K562 (cell line): ENCODE data around the gene MIXL1. TPM values are rescaled to one million over a fixed set of nuclear protein-coding genes. Genes with fewer than 3 reads are reported as not detected.

Experiments used
- ATAC-seq: fragments of 200-7000 bp; cut with Tn5 transposase; 3 replicates; pipeline ENCODE4 v1.9.1; 2020; ENCODE audit warnings: moderate library complexity
- BruUV-seq: library from RNA; stranded (reverse); fragments of 400-500 nt; replicated peaks from 2 replicates; lab custom pipeline; 2021; lab: Mats Ljungman, UMichigan
- CTCF ChIA-PET: fragments of 300-600 bp; formaldehyde crosslinking; extraction: SDS; loops from one replicate; lab custom pipeline; 2021; ENCODE audit warnings: low intra/inter-chr PET ratio; lab: Yijun Ruan, JAX
- POLR2A ChIA-PET: fragments of 300-600, 350-650 bp; sonication (Branson Sonifier 250); formaldehyde crosslinking; extraction: SDS; loops from one replicate; lab custom pipeline; 2021; ENCODE audit warnings: antibody characterized with exemption, inconsistent platforms; lab: Yijun Ruan, JAX
- DNase-seq, 4 experiments: peaks; one replicate each; pipeline versions ENCODE4 v3.0.0 to v3.0.0-alpha.2; 2011 to 2018; ENCODE audit warnings: low spot score in 3 of 4, mixed read lengths in 3 of 4; ENCODE audit errors: extremely low read depth in 1 of 4
- FAIRE-seq: peaks from 2 replicates; lab custom pipeline; 2011; peaks lifted over from hg19 to GRCh38; lab: Jason Lieb, UNC
- H2AFZ ChIP-seq: 2 replicates; pipeline ENCODE4 v1.6.0; 2011; ENCODE audit warnings: low read depth, low read length, control low read depth, inconsistent platforms
- H3K27ac ChIP-seq: fragments of 200-600 bp; 3 replicates; pipeline ENCODE4 v1.8.0; 2011; ENCODE audit warnings: low read depth, mild to moderate bottlenecking, control low read depth, inconsistent platforms, low read length, moderate library complexity, mixed read lengths; ENCODE audit errors: extremely low read depth
- H3K27me3 ChIP-seq, 2 experiments: fragments of 300-600 bp in 1 of 2; 2 replicates in 1 of 2; 3 replicates in 1 of 2; pipeline versions ENCODE4 v1.6.0 to v1.8.0; 2011; ENCODE audit warnings: inconsistent platforms in 2 of 2, low read length in 2 of 2, mild to moderate bottlenecking in 1 of 2, mixed read lengths in 1 of 2, moderate library complexity in 1 of 2; ENCODE audit not compliant: control insufficient read depth in 2 of 2, insufficient read depth in 2 of 2
- H3K36me3 ChIP-seq: fragments of 300-600 bp; 3 replicates; pipeline ENCODE4 v1.8.0; 2011; ENCODE audit warnings: mild to moderate bottlenecking, low read length, inconsistent platforms; ENCODE audit not compliant: control insufficient read depth, insufficient read depth
- H3K4me1 ChIP-seq, 2 experiments: fragments of 200-600 bp in 1 of 2; replicated peaks in 1 of 2; 2 replicates in 1 of 2; 3 replicates in 1 of 2; pipeline versions ENCODE4 v1.5.1 to v1.8.0; 2011; ENCODE audit warnings: inconsistent platforms in 2 of 2, low read length in 2 of 2, mild to moderate bottlenecking in 1 of 2, mixed read lengths in 1 of 2, moderate library complexity in 1 of 2; ENCODE audit not compliant: control insufficient read depth in 2 of 2, insufficient read depth in 2 of 2
- H3K4me2 ChIP-seq: 2 replicates; pipeline ENCODE4 v1.6.1; 2011; ENCODE audit warnings: low read length, control low read depth, inconsistent platforms, mixed read lengths; ENCODE audit not compliant: insufficient read depth
- H3K4me3 ChIP-seq: fragments of 200-600 bp; sonication (generic), shearing (Covaris generic); 2 replicates; pipeline ENCODE4 v1.5.1; 2016; ENCODE audit warnings: control low read depth, inconsistent platforms
- H3K79me2 ChIP-seq: fragments of 200-600 bp; 3 replicates; pipeline ENCODE4 v1.8.0; 2011; ENCODE audit warnings: low read length, inconsistent platforms; ENCODE audit not compliant: control insufficient read depth, insufficient read depth
- H3K9ac ChIP-seq, 2 experiments: 2 replicates each; pipeline versions ENCODE4 v1.6.0 to v1.6.1; 2011; ENCODE audit warnings: low read depth in 2 of 2, low read length in 2 of 2, control low read depth in 1 of 2, inconsistent platforms in 1 of 2, mild to moderate bottlenecking in 1 of 2, mixed read lengths in 1 of 2; ENCODE audit not compliant: insufficient read depth in 1 of 2
- H3K9me1 ChIP-seq: one replicate; pipeline ENCODE4 v1.6.0; 2011; ENCODE audit warnings: inconsistent platforms, mild to moderate bottlenecking, low read length, moderate library complexity; ENCODE audit not compliant: control insufficient read depth, insufficient read depth
- H3K9me3 ChIP-seq: replicated peaks from 2 replicates; pipeline ENCODE4 v1.5.1; 2011; ENCODE audit warnings: low read depth, low read length, inconsistent platforms; ENCODE audit not compliant: control insufficient read depth, insufficient read depth
- H4K20me1 ChIP-seq: replicated peaks from 2 replicates; pipeline ENCODE4 v1.6.1; 2011; ENCODE audit warnings: low read length, inconsistent platforms, mixed read lengths; ENCODE audit not compliant: control insufficient read depth, insufficient read depth
- BCOR ChIP-seq: fragments of 450-650 bp; IDR thresholded peaks from 2 replicates; pipeline ENCODE4 v1.6.1; 2016
- EWSR1 ChIP-seq: fragments of 450-650 bp; IDR thresholded peaks from 2 replicates; pipeline ENCODE4 v1.6.1; 2018; ENCODE audit warnings: borderline replicate concordance, mild to moderate bottlenecking, low read depth, moderate library complexity; ENCODE audit not compliant: partially characterized antibody
- FOXM1 ChIP-seq, 2 experiments: fragments of 450-650 bp in 1 of 2; sonication (generic) in 1 of 2; formaldehyde crosslinking in 1 of 2; IDR thresholded peaks; 2 replicates each; pipeline versions ENCODE4 v1.6.1 to v1.9.0; 2017 to 2022; ENCODE audit warnings: low read depth in 2 of 2, mild to moderate bottlenecking in 2 of 2, missing genetic modification reagents in 1 of 2, moderate library complexity in 1 of 2
- NFATC3 ChIP-seq: fragments of 450-650 bp; IDR thresholded peaks from 2 replicates; pipeline ENCODE4 v1.6.1; 2017; ENCODE audit warnings: mild to moderate bottlenecking
- PHB ChIP-seq: fragments of 250-450 bp; sonication (Bioruptor Pico); IDR thresholded peaks from 2 replicates; pipeline ENCODE4 v1.5.0; 2021
- RBBP5 ChIP-seq: fragments of 200-600 bp; sonication (generic); IDR thresholded peaks from 2 replicates; pipeline ENCODE4 v1.6.1; 2012; ENCODE audit warnings: borderline replicate concordance, mild to moderate bottlenecking, low read length, control low read depth, inconsistent platforms; ENCODE audit not compliant: insufficient read depth, poor library complexity, severe bottlenecking
- SETDB1 ChIP-seq: IDR thresholded peaks from one replicate; pipeline ENCODE4 v1.6.1; 2012; ENCODE audit warnings: low read length, control low read depth, inconsistent platforms
- SMARCE1 ChIP-seq: fragments of 450-650 bp; IDR thresholded peaks from 2 replicates; pipeline ENCODE4 v1.7.1; 2016; ENCODE audit warnings: mild to moderate bottlenecking
- SRF ChIP-seq, 2 experiments: fragments of 250-450, 450-650 bp in 1 of 2; sonication (Bioruptor Pico) in 1 of 2; sonication (generic) in 1 of 2; formaldehyde crosslinking; IDR thresholded peaks; 2 replicates each; pipeline versions ENCODE4 v1.5.0 to v1.5.1; 2020 to 2022; ENCODE audit warnings: mild to moderate bottlenecking in 1 of 2, missing genetic modification reagents in 1 of 2
- TEAD4 ChIP-seq, 2 experiments: sonication (generic) in 1 of 2; formaldehyde crosslinking in 1 of 2; IDR thresholded peaks; 2 replicates each; pipeline versions ENCODE4 v1.6.1 to v1.8.0; 2012 to 2022; ENCODE audit warnings: borderline replicate concordance in 1 of 2, inconsistent platforms in 1 of 2, low read length in 1 of 2, mild to moderate bottlenecking in 1 of 2, missing genetic modification reagents in 1 of 2
- ZHX1 ChIP-seq: fragments of 150-350 bp; conservative IDR thresholded peaks from 2 replicates; pipeline ENCODE4 v1.6.1; 2014; ENCODE audit warnings: low read length
- ZNF395 ChIP-seq: fragments of 200-800 bp; sonication (Bioruptor generic); IDR thresholded peaks from 2 replicates; pipeline ENCODE4 v1.6.1; 2017; ENCODE audit warnings: missing genetic modification characterization, missing compliant biosample characterization
- ZNF444 ChIP-seq: fragments of 250-450 bp; sonication (Bioruptor Pico); IDR thresholded peaks from 2 replicates; pipeline ENCODE4 v1.4.0; 2020; ENCODE audit warnings: mild to moderate bottlenecking, moderate library complexity
- ZNF696 ChIP-seq: fragments of 250-450 bp; sonication (Bioruptor Pico); conservative IDR thresholded peaks from 2 replicates; pipeline ENCODE4 v1.4.0; 2020; ENCODE audit warnings: mild to moderate bottlenecking, moderate library complexity
- WGBS: fragments of 100-300 bp; shearing (Covaris generic); methylation state at CpG from one replicate; pipeline ENCODE4 v1.1.6; 2016; ENCODE audit warnings: low coverage, mixed read lengths; ENCODE audit not compliant: insufficient coverage; ENCODE audit errors: missing lambda C conversion rate; 5-methylcytosine and 5-hydroxymethylcytosine counted together
- in situ Hi-C: fragments of 300-500 bp; cut with MboI; formaldehyde crosslinking; loops from 4 replicates; pipeline ENCODE4 v1.15.0; 2018; ENCODE audit warnings: inconsistent platforms, mixed read lengths
- intact Hi-C: fragments of 100-400 bp; cut with micrococcal nuclease; formaldehyde crosslinking; loops from 2 replicates; pipeline ENCODE4 v1.14.2; 2022
- polyA plus RNA-seq, 8 experiments: library from polyadenylated mRNA; depleted of rRNA in 4 of 8; stranded (reverse) in 5 of 8; unstranded in 3 of 8; fragments of >200 nt; fragmentation: Nextera tagmentation in 2 of 8; fragmentation: Illumina TruSeq in 1 of 8; extraction: Ambion mirVana in 2 of 8; extraction: Trizol in 1 of 8; gene quantifications; 2 replicates each; pipeline versions ENCODE4 v1.2.1 to v1.2.3, GENCODE V29; 2011 to 2014; ENCODE audit warnings: inconsistent platforms in 1 of 8, missing spikeins in 1 of 8
- total RNA-seq, 7 experiments: library from RNA; depleted of rRNA in 6 of 7; stranded (reverse); fragments of >200 nt in 6 of 7; fragmentation: Illumina TruSeq in 2 of 7; extraction: Trizol in 2 of 7; gene quantifications; 2 replicates each; pipeline versions ENCODE4 v1.2.1 to v1.2.3, GENCODE V29; 2011 to 2021; ENCODE audit warnings: low replicate concordance in 1 of 7

The MIXL1 gene
- total and polyA plus RNA-seq, 9 of the 15 experiments (the other 6 are each of a cell fraction or from before 2014, with no cell fraction given): not detected

GRCh38 chr1:226248796-226249195, 25.3 kb downstream of the MIXL1 start:
- Histone ChIP-seq H3K36me3 (peaks cover 56% of the 10 kb centered on the region), H3K9ac (no peak overlapping the region), H3K4me3 (no peak overlapping the region), H3K27ac (no peak overlapping the region), H3K79me2 (no peaks in the 10 kb centered on the region), H4K20me1 (no peaks in the 10 kb centered on the region), H3K9me1 (no peaks in the 10 kb centered on the region), H3K4me1 (no peaks in the 10 kb centered on the region), H3K4me2 (no peak overlapping the region), H3K9me3 (no peaks in the 10 kb centered on the region), H3K27me3 (no peaks in the 10 kb centered on the region), H2AFZ (no peak overlapping the region)
- in situ Hi-C loops: no loop called here
- no peak for ATAC-seq
- no peak for DNase-seq
- no TSS peak for BruUV-seq
- FAIRE-seq: no peak
- TF ChIP-seq SMARCE1 (no peak), ZNF696 (CRISPR knock-in tag) (no peak), ZNF444 (CRISPR knock-in tag) (no peak), SETDB1 (no peak), TEAD4 (IDR thresholded peaks at IDR 0.05; ENCODE audit: low read length) (no peak), TEAD4 (CRISPR knock-in tag; IDR thresholded peaks at IDR 0.05; ENCODE audit: borderline replicate concordance) (no peak), ZHX1 (no peak), FOXM1 (IDR thresholded peaks at IDR 0.05; ENCODE audit: low read depth) (no peak), FOXM1 (CRISPR knock-in tag; IDR thresholded peaks at IDR 0.05; ENCODE audit: low read depth) (no peak), PHB (no peak), RBBP5 (no peak), ZNF395 (CRISPR knock-in tag) (no peak), BCOR (no peak), NFATC3 (no peak), EWSR1 (no peak), SRF (CRISPR knock-in tag; IDR thresholded peaks at IDR 0.05) (no peak)
- intact Hi-C loops: no loop called here
- WGBS: 63% methylated on average over 3 of the region's 3 CpGs
- CTCF ChIA-PET: no interaction called here
- POLR2A ChIA-PET: no interaction called here
